ENCODE results near the gene CDO1.

Gene CDO1

GRCh38 chr5:115820846-115821245 lies 4.4 kb upstream of the CDO1 start:
- H3K9ac ChIP-seq (ENCODE audit: low read length), result no peak overlapping the region
- no peaks in the 10 kb centered on the region for H4K20me1 ChIP-seq (ENCODE audit: insufficient read depth, low read length)
- no peaks in the 10 kb centered on the region for H3K36me3 ChIP-seq (ENCODE audit: insufficient read depth, low read length)
- H3K4me2 ChIP-seq (ENCODE audit: low read length), result no peak overlapping the region
- no peaks in the 10 kb centered on the region for H3K9me3 ChIP-seq (ENCODE audit: low read length)
- TF ChIP-seq EZH2 (IDR thresholded peaks at IDR 0.05; ENCODE audit: borderline replicate concordance, low read length), result no peak
- TF ChIP-seq CTCF (IDR thresholded peaks at IDR 0.05; ENCODE audit: low read length), result no peak
- H3K4me1 ChIP-seq (ENCODE audit: insufficient read depth, low read length, severe bottlenecking), result no peaks in the 10 kb centered on the region
- H3K79me2 ChIP-seq (ENCODE audit: insufficient read depth, low read length), result no peaks in the 10 kb centered on the region
- H3F3A ChIP-seq (ENCODE audit: insufficient read depth, low read length), result no peaks in the 10 kb centered on the region
- H2AFZ ChIP-seq (ENCODE audit: low read length), result no peak overlapping the region
- no peaks in the 10 kb centered on the region for H3K27me3 ChIP-seq (ENCODE audit: insufficient read depth, low read length)
- H3K9me2 ChIP-seq (ENCODE audit: low read depth, low read length), result no peaks in the 10 kb centered on the region
- H3K4me3 ChIP-seq (ENCODE audit: low read depth, low read length, poor library complexity, severe bottlenecking), result no peak overlapping the region
- H3K27ac ChIP-seq (ENCODE audit: low read depth, low read length, poor library complexity, severe bottlenecking), result no peak overlapping the region

GRCh38 chr5:115818821-115819220 lies 2.4 kb upstream of the CDO1 start:
- Histone ChIP-seq H3K9ac (ENCODE audit: low read length) (no peak overlapping the region), H3K79me2 (ENCODE audit: insufficient read depth, low read length) (no peaks in the 10 kb centered on the region), H3K9me3 (ENCODE audit: low read length) (no peaks in the 10 kb centered on the region), H3K9me2 (ENCODE audit: low read depth, low read length) (no peaks in the 10 kb centered on the region), H3K36me3 (ENCODE audit: insufficient read depth, low read length) (no peaks in the 10 kb centered on the region), H3K4me2 (ENCODE audit: low read length) (no peak overlapping the region), H3K4me1 (ENCODE audit: insufficient read depth, low read length, severe bottlenecking) (no peaks in the 10 kb centered on the region), H3K27me3 (ENCODE audit: insufficient read depth, low read length) (no peaks in the 10 kb centered on the region), H4K20me1 (ENCODE audit: insufficient read depth, low read length) (no peaks in the 10 kb centered on the region), H2AFZ (ENCODE audit: low read length) (no peak overlapping the region), H3K27ac (ENCODE audit: low read depth, low read length, poor library complexity, severe bottlenecking) (no peak overlapping the region), H3K4me3 (ENCODE audit: low read depth, low read length, poor library complexity, severe bottlenecking) (no peak overlapping the region), H3F3A (ENCODE audit: insufficient read depth, low read length) (no peaks in the 10 kb centered on the region)
- TF ChIP-seq EZH2 (IDR thresholded peaks at IDR 0.05; ENCODE audit: borderline replicate concordance, low read length), result no peak
- no peak for TF ChIP-seq CTCF (IDR thresholded peaks at IDR 0.05; ENCODE audit: low read length)

DNA sequence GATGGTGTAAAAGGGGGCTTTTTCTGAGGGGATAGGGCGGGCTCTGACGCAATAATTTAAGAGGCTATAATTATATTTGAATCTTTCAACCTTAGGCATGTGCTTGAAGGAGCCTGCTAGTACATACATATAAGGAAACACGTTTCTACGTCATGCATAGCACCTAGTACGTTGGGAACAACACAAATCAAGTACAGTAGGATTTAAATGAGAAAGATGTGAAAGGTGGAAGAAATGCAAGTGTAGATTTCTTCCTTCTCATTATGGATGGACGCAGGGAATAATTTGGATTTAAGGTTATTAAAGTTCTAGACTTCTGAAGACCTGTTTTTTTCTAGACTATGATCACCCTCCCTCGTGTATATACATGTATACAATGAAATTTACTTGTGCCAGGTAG lies 927 bp upstream of the CDO1 start:
- Histone ChIP-seq H3K9me2 (ENCODE audit: low read depth, low read length) (no peaks in the 10 kb centered on the region), H3K9ac (ENCODE audit: low read length) (no peak overlapping the region), H3K4me1 (ENCODE audit: insufficient read depth, low read length, severe bottlenecking) (no peaks in the 10 kb centered on the region), H3F3A (ENCODE audit: insufficient read depth, low read length) (no peaks in the 10 kb centered on the region), H3K9me3 (ENCODE audit: low read length) (no peaks in the 10 kb centered on the region), H4K20me1 (ENCODE audit: insufficient read depth, low read length) (no peaks in the 10 kb centered on the region), H3K4me3 (ENCODE audit: low read depth, low read length, poor library complexity, severe bottlenecking) (no peak overlapping the region), H3K36me3 (ENCODE audit: insufficient read depth, low read length) (no peaks in the 10 kb centered on the region), H3K4me2 (ENCODE audit: low read length) (no peak overlapping the region), H2AFZ (ENCODE audit: low read length) (no peak overlapping the region), H3K79me2 (ENCODE audit: insufficient read depth, low read length) (no peaks in the 10 kb centered on the region), H3K27ac (ENCODE audit: low read depth, low read length, poor library complexity, severe bottlenecking) (no peak overlapping the region), H3K27me3 (ENCODE audit: insufficient read depth, low read length) (no peaks in the 10 kb centered on the region)
- TF ChIP-seq EZH2 (IDR thresholded peaks at IDR 0.05; ENCODE audit: borderline replicate concordance, low read length) (no peak), CTCF (IDR thresholded peaks at IDR 0.05; ENCODE audit: low read length) (no peak)
